Sigmoid colon (tissue), 7 donors: ENCODE results near the gene ODAD3. TPM values are rescaled to one million over a fixed set of nuclear protein-coding genes. Genes with fewer than 3 reads are reported as not detected.
A peak's percentile ranks its signal among the peaks of the same experiment; 100 is the strongest.

Experiments used
- DNase-seq: peaks from one replicate; pipeline ENCODE4 v3.0.0-alpha.2; 2019
- H3K27ac ChIP-seq, 4 donors: fragments of 200-600 bp; sonication (generic); one replicate each; pipeline ENCODE4 v1.5.1; 2016 to 2019; ENCODE audit warnings: mild to moderate bottlenecking in 1 of 4
- H3K27me3 ChIP-seq, 3 donors: fragments of 200-600 bp; sonication (generic); one replicate each; pipeline ENCODE4 v1.5.1; 2019; ENCODE audit warnings: mild to moderate bottlenecking in 1 of 3
- H3K36me3 ChIP-seq, 4 donors: fragments of 200-600 bp; sonication (generic); one replicate each; pipeline ENCODE4 v1.5.1; 2016 to 2019
- H3K4me1 ChIP-seq, 4 donors: fragments of 200-600 bp; sonication (generic); one replicate each; pipeline ENCODE4 v1.5.1; 2017 to 2019
- H3K4me3 ChIP-seq, 4 donors: fragments of 200-600 bp; sonication (generic); one replicate each; pipeline ENCODE4 v1.5.1; 2017 to 2019; ENCODE audit warnings: mild to moderate bottlenecking in 2 of 4, moderate library complexity in 1 of 4
- H3K9me3 ChIP-seq, 4 donors: fragments of 200-600 bp in 3 of 4; sonication (generic) in 3 of 4; one replicate each; pipeline versions ENCODE4 v1.5.1 to v1.6.1; 2013 to 2019
- CTCF ChIP-seq, 4 experiments: fragments of 450-650 bp in 3 of 4; fragments of 200-600 bp in 1 of 4; IDR thresholded peaks; one replicate each; pipeline ENCODE4 v1.5.1; 2016 to 2019; ENCODE audit warnings: antibody characterized with exemption in 4 of 4, mild to moderate bottlenecking in 3 of 4, moderate library complexity in 2 of 4
- EP300 ChIP-seq, 4 donors: sonication (generic); formaldehyde crosslinking; IDR thresholded peaks; one replicate each; pipeline ENCODE4 v1.6.1; 2017; ENCODE audit warnings: antibody characterized with exemption in 4 of 4
- POLR2A ChIP-seq, 2 donors: fragments of 450-650 bp; IDR thresholded peaks; one replicate each; pipeline ENCODE4 v1.6.1; 2016; ENCODE audit warnings: antibody characterized with exemption in 2 of 2, mild to moderate bottlenecking in 2 of 2, moderate library complexity in 2 of 2
- POLR2AphosphoS5 ChIP-seq, 4 donors: sonication (generic); formaldehyde crosslinking; IDR thresholded peaks; one replicate each; pipeline ENCODE4 v1.6.1; 2017; ENCODE audit warnings: antibody characterized with exemption in 4 of 4
- WGBS, 2 donors: extraction: QIAGEN DNeasy Blood & Tissue Kit; methylation state at CpG; one replicate each; pipeline ENCODE4 v1.1.7; 2013; 5-methylcytosine and 5-hydroxymethylcytosine counted together
- intact Hi-C: fragments of 100-400 bp; cut with DNase I; formaldehyde crosslinking; loops from one replicate; pipeline ENCODE4 v1.15.1; 2023
- polyA plus RNA-seq, 3 donors: library from polyadenylated mRNA; stranded (reverse); fragments of 200-250 nt; gene quantifications; one replicate each; pipeline ENCODE4 v1.2.3, GENCODE V29; 2013
- total RNA-seq, 4 donors: library from RNA; depleted of rRNA; stranded (reverse); fragments of >200 nt; gene quantifications; one replicate each; pipeline ENCODE4 v1.1.0, GENCODE V29; 2016
- donor health status: healthy with polysubstance abuse.
- donor health status: Bipolar disorder and iron deficiency.
- donor health status: healthy.

Gene ODAD3
- total and polyA plus RNA-seq, 7 donors, result 0.29 to 1.4 TPM; not detected in 5

- no peak overlapping the region for H3K27ac ChIP-seq
These were observed 11.9 kb upstream of the ODAD3 start for GRCh38 chr19:11446652-11447301.

GRCh38 chr19:11446271-11446651 is 11.3 kb upstream of the ODAD3 start:
- Histone ChIP-seq H3K27ac (no peak overlapping the region), H3K4me3 (no peak overlapping the region), H3K36me3 (peaks cover 18 to 97% (median 66%) of the 10 kb centered on the region in 4 donors), H3K4me1 (no peaks in the 10 kb centered on the region), H3K27me3 (peaks cover 0 to under 1% (median 0%) of the 10 kb centered on the region in 3 donors), H3K9me3 (no peaks in the 10 kb centered on the region)
- no peak for TF ChIP-seq EP300 (IDR thresholded peaks at IDR 0.05)
- intact Hi-C loops, result loop anchor here (1.0 to 2.0 kb wide), 2 partner anchors 151 to 203 kb away; no protein-coding TSS in a partner anchor
- no peak for DNase-seq
- WGBS, 2 donors, result 89 to 92% methylated on average over 14 of the region's 14 CpGs

More at GRCh38 chr19:11446652-11447301, 11.9 kb upstream of the ODAD3 start:
- peak; percentile 78 for DNase-seq
- H3K4me1 ChIP-seq, result no peaks in the 10 kb centered on the region
- no peaks in the 10 kb centered on the region for H3K9me3 ChIP-seq
- H3K4me3 ChIP-seq, result no peak overlapping the region
- intact Hi-C loops, result loop anchor here (1.0 to 2.0 kb wide), 2 partner anchors 152 to 203 kb away; no protein-coding TSS in a partner anchor
- H3K36me3 ChIP-seq, result peaks cover 15 to 92% (median 63%) of the 10 kb centered on the region in 4 donors
- H3K27me3 ChIP-seq, result peaks cover 0 to 5% (median 0%) of the 10 kb centered on the region in 3 donors
- no peak for TF ChIP-seq EP300 (IDR thresholded peaks at IDR 0.05)
- TF ChIP-seq CTCF (IDR thresholded peaks at IDR 0.05), result peak; percentile 67 to 85 (median 75)
- TF ChIP-seq POLR2A (IDR thresholded peaks at IDR 0.05), result no peak
- TF ChIP-seq POLR2AphosphoS5 (IDR thresholded peaks at IDR 0.05), result no peak
- WGBS, 2 donors, result 65 to 79% methylated on average over 23 of the region's 23 CpGs

GRCh38 chr19:11445141-11445540 is 10.2 kb upstream of the ODAD3 start:
- TF ChIP-seq POLR2AphosphoS5 (IDR thresholded peaks at IDR 0.05) (no peak), EP300 (IDR thresholded peaks at IDR 0.05) (no peak), POLR2A (IDR thresholded peaks at IDR 0.05) (no peak)
- no peaks in the 10 kb centered on the region for H3K27me3 ChIP-seq
- H3K4me3 ChIP-seq, result no peak overlapping the region
- no peaks in the 10 kb centered on the region for H3K9me3 ChIP-seq
- WGBS, 2 donors, result 91 to 93% methylated on average over 13 of the region's 13 CpGs
- no peaks in the 10 kb centered on the region for H3K4me1 ChIP-seq
- intact Hi-C loops, result no loop called here
- H3K36me3 ChIP-seq, result peaks cover 24 to 98% (median 67%) of the 10 kb centered on the region in 4 donors
- no peak overlapping the region for H3K27ac ChIP-seq
- DNase-seq, result no peak

DNA sequence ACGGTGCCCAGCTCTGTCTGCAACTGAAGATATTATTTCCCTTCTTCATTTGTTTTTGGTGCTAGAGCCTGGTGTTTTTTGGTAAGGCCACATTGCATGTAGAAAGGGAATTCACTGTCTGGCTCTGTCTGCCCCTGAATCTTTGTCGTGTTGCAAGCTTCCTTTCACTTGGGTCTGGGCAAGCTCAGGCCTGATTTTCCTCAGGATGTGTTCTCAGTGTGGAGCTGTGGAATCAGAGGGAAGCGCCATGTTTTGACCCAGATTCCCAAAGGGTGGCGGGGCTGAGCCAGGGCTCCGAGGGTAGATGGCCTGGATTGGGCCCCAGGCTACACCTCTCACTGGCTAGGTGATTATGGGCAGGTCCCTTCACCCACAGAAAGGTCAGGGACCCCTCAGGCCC is 9.1 kb upstream of the ODAD3 start:
- DNase-seq, result no peak
- WGBS, 2 donors, result 80 to 90% methylated on average over 5 of the region's 5 CpGs
- intact Hi-C loops, result no loop called here

DNA sequence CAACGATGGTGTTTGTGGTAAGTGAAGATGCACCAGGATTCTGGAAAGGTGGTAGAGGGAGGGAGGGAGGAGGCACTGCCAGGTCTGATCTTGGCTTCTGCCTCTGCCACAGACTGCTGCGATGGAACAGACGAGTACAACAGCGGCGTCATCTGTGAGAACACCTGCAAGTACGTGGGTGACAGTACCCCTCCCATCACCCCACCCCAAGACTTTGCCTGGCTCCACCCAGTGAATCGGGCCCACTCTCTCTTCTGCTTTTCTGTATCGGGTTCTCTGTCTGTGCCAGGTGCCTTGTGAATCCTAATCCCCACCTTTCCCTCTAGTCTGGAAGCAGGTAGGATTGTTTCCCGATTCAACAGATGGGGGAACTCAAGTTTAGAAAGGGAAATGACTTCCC is 3.0 kb upstream of the ODAD3 start:
- no peak overlapping the region for H3K27ac ChIP-seq
- H3K27me3 ChIP-seq, result no peaks in the 10 kb centered on the region
- 84 to 91% methylated on average over 9 of the region's 9 CpGs for WGBS, 2 donors
- H3K4me3 ChIP-seq, result no peak overlapping the region
- peaks cover 0 to 22% (median 19%) of the 10 kb centered on the region in 4 donors for H3K4me1 ChIP-seq
- no peak for DNase-seq
- no peak for TF ChIP-seq EP300 (IDR thresholded peaks at IDR 0.05)
- intact Hi-C loops, result loop anchor here (5.0 to 10.0 kb wide), 2 partner anchors 69 to 313 kb away; partner anchors contain the start of gene ZNF653
- H3K9me3 ChIP-seq, result no peaks in the 10 kb centered on the region
- peaks cover 23 to 64% (median 45%) of the 10 kb centered on the region in 4 donors for H3K36me3 ChIP-seq

More for the DNA sequence above, 9.1 kb upstream of the ODAD3 start:
- H3K27me3 ChIP-seq, result no peaks in the 10 kb centered on the region
- H3K4me3 ChIP-seq, result no peak overlapping the region
- H3K36me3 ChIP-seq, result peaks cover 21 to 96% (median 66%) of the 10 kb centered on the region in 4 donors
- no peaks in the 10 kb centered on the region for H3K9me3 ChIP-seq
- TF ChIP-seq EP300 (IDR thresholded peaks at IDR 0.05) (no peak), CTCF (IDR thresholded peaks at IDR 0.05) (no peak), POLR2AphosphoS5 (IDR thresholded peaks at IDR 0.05) (no peak), POLR2A (IDR thresholded peaks at IDR 0.05) (no peak)
- H3K4me1 ChIP-seq, result no peaks in the 10 kb centered on the region
- no peak overlapping the region for H3K27ac ChIP-seq

DNA sequence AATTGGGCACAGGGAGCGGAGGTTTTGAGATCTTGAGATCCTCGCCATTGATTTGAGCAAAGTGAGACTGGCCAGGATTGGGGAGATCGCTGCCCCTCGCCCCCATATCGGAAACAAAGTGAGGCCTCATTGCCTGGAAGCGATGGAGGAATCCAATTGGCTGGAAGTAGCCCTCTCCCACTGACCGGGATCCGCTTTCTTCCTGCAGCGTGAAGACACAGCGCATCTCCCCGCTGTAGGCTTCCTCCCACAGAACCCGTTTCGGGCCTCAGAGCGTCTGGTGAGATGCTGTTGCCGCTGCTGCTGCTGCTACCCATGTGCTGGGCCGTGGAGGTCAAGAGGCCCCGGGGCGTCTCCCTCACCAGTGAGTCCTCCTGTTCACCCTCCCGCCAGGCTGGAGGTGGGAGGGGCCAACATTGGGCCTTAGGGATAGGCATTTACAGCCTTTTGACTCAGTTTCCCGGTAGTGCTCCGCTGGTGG is 952 bp upstream of the ODAD3 start:
- DNase-seq, result peak; percentile 73
- Histone ChIP-seq H3K4me1 (peaks cover 0 to 22% (median 19%) of the 10 kb centered on the region in 4 donors), H3K4me3 (peak overlapping the region; percentile 54 to 82 (median 71)), H3K9me3 (no peaks in the 10 kb centered on the region), H3K27me3 (no peaks in the 10 kb centered on the region), H3K27ac (peak overlapping the region; percentile 73 to 85 (median 78)), H3K36me3 (peaks cover 6 to 44% (median 28%) of the 10 kb centered on the region in 4 donors)
- TF ChIP-seq EP300 (IDR thresholded peaks at IDR 0.05) (no peak), CTCF (IDR thresholded peaks at IDR 0.05) (no peak), POLR2AphosphoS5 (IDR thresholded peaks at IDR 0.05) (no peak), POLR2A (IDR thresholded peaks at IDR 0.05) (no peak)
- intact Hi-C loops, result loop anchor here (1.0 to 10.0 kb wide), 3 partner anchors 55 to 311 kb away; partner anchors contain the start of gene ZNF653
- 2 to 5% methylated on average over 21 of the region's 21 CpGs for WGBS, 2 donors
